ENCODE results near the gene SNX25.
"Not testable (repeated sequence)": the region's sequence is repeated elsewhere in the genome, so short reads cannot be mapped to it uniquely, and the experiment has no call there.

SNX25 gene

DNA sequence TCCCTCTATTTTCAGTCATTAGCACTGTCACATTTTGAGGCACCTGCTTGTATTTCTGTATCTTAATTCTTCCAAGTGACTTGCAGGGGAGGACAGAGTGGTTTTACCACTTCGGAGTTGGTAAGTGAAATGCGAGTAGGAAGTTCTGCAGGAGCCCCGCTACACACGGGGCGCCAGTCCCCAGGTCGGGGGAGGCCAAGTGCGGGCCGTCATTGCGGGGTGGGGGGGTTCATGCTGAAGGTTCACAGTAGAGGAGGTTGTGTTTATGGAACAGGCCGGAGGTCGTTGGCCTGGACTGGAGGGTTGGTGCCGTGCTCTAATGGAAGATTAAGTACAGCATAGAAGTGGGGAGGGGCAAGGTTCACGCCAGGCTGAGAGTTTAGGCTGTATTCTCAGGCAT lies 142.3 kb downstream of the SNX25 start:
- DNase-seq = no peak

DNA sequence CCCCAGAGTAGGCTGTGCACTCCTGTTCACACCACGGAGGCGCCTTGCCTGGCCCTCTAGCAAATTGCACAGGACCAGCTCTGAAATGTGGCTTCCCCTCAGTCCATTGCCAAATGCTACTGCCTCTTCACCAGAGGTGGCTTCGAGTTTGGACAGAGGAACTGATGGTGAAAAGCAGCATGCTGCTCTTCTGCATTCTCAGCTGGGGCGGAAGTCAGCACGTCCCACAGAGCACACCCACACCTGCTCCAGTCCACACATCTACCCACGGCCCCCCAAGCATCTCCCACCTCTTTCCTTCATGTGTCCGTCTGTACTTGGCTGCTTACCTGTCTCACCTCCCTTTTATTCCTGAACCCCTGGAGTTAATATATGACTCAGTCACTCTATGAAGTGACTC lies 142.8 kb downstream of the SNX25 start:
- no peak for DNase-seq

DNA sequence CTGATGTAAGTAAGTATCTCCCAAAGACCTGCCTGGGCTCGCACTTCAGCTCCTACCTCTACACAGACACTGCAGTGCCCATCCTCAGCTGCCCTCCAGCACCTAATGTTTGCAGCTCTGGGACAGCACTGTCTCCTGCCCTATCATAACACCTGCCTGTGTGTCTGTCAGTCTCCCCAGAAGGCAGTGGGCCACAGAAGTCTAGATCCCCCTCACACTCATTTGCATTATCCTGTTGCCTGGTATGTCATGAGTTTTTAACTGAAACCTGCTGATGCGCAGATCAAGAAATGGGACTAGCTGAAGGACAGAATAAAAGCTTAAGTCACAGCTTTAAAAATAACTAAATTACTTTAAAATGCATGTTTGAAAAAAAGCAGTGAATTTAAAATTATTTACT lies 143.3 kb downstream of the SNX25 start:
- DNase-seq = no peak

DNA sequence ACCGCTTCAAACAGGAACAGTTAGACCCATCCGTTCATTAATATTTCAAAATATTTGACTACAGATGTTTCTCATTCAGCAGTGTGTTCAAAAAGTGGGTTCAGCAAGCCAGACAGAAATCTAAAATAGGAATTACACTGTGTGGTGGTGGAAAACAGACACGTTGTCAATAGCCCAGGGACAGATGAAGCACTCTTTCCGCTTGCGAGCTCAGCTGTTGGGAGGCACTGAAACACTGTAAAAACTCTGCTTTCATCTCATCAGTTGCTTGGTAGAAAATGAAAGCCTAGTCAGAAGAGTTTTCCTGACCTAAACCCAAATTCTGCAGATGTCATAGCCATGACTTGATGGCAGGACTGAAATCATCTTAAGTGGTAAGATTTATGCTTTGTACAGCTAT lies 147.8 kb downstream of the SNX25 start:
- DNase-seq = no peak

DNA sequence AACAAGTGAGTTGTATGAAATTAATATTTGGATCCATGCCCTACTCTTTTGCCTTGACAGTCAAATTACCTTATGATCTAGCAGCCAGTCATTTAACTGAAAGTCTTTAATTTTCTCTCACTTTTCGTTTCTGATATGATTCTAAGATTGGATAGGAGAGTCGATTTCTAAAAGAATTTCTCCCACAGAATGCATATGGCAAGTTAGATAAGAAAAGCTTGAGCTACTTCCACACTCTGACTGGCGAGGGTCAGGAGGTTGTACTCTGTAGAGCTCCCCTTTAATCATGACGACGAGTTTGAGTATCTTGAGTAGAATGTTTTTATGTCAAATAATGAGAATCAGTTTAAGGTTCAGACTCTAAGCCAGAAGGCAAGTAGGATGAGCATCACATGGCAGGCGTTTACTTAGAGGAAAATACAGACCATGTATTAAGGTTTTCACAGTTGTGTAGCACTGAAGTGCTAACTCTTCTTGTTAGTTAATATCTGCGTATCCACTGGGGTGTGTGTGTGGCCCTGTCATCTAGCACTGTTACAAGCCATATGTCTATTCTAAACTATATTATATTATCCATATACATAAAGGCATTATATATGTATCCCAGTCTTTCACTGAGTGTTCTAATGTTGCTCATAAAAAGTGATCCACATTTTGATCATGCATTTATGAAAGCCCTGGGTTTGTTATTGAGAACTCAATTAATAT lies 148.5 kb downstream of the SNX25 start:
- DNase-seq = no peak

DNA sequence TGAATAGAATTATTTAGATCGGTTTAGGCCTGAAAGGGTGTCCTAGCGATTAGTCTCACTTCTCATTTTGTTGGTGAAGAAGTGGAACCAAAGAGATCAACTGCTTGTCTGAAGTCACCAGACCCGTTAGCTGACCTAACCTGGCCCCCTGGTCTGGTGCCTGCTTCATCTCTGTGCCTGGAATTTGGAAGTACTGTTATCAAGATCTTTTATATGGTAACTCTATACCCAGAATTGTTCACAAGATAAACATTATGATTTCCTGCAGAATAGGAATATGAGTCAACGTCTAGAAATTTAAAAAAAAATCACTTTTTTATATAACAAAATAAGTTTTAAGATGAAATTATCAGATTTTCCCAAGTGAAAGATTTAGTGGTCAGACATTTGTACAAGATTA lies 149.1 kb downstream of the SNX25 start:
- DNase-seq = no peak

DNA sequence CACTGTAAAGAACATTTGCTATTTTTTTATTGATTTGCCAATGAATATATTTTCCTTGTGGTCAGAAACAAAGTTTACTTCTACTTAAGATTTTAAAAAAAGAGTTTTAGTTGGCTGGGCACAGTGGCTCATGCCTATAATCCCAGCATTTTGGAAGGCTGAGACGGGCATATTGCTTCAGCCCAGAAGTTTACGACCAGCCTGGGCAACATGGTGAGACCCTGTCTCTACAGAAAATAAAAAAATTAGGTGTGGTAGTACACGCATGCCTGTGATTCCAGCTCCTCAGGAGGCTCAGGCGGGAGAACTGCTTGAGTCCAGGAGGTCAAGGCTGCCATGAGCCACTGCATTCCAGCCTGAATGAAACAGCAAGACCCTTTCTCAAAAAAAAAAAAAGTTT lies 149.6 kb downstream of the SNX25 start:
- no peak for DNase-seq

DNA sequence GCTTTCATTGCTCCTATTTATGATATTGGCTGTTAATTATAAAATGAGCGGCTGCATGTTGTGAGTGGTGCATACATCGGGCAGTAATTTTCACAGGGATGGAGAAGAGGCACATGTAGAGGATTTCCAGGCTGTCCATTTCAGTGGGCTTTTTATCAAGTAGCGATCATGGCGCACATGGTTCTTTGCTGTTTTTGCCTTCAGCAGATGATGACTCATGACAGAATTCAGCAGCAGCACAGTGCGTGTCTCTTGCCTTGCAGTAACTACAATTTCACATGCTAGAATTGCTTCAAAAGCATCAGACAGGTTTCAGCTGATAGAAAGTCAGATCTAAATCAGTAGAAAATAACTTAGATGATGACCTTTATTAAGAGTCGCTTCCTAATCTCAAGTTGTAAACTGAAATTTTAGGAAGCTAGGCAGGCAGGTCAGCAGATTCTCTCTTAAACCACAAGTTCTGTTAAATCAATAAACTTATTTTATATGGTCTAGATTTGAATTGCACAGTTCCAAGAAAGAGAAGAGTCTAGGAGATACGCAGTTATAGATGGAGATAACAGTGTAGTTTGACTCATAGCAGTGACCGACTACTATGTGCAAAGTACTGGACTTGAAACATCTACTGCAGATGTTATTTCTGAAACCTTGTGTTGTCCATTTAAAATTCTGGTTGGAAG lies 150.5 kb downstream of the SNX25 start:
- no peak for DNase-seq

DNA sequence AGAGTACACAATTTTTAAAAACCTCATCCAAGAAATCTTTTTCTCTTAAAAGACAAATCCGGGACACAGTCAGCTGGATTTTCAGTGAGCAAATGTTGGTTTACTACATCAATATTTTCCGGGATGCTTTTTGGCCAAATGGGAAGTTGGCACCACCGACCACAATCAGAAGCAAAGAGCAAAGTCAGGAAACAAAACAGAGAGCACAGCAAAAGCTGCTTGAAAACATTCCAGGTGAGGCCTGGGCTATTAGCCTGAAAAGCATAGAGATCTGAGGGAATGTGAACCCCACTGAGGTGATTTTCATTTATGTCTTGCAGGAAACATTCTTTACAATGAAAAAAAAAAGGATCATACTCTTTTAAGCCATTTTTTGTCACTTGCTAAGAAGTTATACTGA lies 152.5 kb downstream of the SNX25 start:
- no peak for DNase-seq

DNA sequence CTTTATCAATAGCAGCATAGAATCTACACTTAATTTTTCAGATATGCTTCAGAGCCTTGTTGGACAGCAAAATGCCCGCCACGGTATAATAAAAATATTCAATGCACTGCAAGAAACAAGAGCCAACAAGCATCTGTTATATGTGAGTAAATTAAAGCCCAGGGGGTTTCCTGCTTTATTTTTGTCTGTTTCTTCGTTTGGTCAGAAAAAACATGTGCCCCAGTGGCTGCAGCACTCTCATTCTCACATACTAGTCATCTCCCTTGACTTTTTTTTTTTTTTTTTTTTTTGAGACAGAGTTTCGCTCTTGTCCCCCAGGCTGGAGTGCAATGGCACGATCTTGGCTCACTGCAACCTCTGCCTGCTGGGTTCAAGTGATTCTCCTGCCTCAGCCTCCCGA lies 153.2 kb downstream of the SNX25 start:
- not testable (repeated sequence) for DNase-seq

DNA sequence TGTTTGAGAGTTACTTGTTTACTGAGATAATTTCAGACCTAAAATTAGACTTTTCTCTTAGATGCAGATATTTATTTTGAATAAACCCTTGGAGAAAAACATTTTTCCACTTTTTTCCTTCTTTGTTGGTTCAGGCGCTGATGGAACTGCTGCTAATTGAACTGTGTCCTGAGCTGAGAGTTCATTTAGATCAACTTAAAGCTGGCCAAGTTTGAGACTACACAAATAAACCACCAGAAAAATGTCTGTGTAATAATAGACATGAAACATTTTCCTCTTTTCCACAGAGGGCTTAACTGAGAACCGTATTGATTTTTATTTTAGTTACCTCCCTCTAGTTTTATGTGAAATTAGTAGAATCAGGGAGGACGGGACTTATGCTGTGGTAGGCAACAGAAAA lies 153.9 kb downstream of the SNX25 start:
- DNase-seq = no peak

DNA sequence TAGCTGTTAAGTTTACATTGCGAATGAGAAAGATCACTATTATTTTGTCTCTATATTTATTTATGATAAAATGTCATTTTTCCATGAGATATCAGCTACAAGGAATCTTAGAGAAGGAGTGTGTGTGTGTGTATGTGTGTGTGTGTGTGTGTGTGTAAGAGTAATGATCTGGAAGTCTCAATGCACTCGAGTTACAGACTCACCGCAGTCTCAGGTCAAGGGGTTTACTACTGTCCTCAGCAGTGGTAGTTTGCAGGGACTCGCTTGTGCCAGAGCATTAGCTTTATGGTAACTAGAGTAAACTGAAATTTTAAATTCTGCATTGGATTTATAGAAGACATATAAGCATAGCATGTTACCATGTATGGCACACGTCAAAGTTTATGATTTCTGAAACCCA lies 155.5 kb downstream of the SNX25 start:
- DNase-seq = no peak

DNA sequence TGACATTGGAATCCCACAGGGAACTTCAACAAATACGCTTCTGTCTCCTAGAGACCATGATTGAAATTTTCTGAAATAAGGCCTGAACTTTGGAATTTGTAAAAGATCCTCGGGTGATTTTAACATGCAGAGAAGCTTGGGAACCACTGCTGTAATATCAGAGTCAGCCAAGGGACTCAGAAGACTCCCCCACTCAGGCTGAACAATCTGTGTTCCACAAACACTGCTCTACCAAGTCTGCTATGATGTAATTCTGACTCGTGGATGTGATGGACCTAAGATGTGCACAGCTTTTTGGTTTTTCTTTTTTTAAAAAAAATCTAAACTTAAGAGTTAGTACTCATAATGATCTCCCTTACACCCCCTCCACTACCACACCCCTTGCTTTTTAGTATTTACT lies 160.3 kb downstream of the SNX25 start:
- no peak for DNase-seq

DNA sequence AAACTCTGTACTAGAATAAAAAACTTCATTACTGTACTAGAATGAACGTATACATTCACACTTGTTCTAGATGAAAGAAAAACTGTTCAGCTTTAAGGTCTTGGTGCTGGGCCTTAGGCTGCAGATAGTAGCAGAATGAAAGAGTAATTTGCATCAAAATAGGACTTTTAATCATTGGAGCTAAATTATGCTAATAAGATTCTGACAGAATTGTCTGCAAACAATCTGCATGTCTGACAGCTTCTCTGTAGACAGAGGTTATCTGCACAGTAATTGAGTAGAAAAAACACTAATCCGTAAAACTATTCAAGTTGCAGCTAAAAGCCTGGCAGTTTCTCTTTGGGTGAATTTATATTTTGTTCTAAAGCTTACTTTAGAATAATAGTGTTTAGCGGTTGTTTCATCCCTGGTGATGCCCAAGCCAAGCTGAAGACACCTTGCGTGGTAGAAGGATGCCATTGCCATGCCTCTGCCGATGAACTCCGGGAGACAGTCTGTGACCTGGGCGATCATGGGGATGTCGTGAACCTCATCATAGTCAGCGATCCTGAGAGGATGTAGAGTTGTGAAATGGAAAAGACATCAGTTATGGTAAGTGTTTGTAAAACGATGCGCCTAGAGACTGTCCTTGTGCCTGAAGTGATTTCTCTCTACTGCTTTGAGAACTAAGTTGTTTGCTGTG lies 161.0 kb downstream of the SNX25 start:
- DNase-seq = no peak

DNA sequence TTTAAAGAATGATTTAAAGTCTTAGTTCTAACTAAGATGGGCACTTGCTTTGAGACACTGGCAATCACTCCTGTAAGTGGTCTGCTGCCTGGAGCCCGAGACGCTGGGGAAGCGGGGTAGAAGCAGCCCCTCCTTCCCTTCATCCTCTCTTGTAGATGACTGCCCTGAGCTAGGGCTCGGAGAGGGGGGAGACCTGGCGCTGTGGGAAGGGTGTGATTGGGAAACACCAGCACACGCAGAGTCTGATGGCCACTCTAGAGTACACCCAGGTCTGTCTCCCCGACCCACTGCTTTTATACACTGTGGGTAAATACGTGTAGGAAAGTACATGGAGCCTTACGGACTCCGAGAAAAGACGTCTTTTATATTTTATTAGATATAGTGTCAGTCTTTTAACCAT lies 162.3 kb downstream of the SNX25 start:
- DNase-seq = no peak

DNA sequence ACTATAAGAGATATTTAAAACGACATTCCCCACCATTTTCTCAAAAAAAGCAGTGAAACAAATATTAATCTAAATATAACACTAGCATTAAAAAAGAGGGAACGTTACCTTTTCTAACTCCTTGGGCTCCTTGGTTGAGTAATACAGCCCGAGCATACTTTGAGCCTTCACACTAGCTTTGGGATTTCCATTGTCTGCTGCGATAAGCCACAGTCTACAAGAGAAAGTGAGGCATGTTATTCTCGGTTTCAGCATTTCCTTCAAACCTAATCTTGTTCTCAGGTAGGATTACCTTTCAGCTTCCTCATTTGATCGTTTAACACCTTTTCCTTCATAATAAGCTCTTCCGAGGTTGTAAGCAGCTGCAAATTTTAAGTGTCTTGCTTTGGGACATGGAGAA lies 164.6 kb downstream of the SNX25 start:
- no peak for DNase-seq

DNA sequence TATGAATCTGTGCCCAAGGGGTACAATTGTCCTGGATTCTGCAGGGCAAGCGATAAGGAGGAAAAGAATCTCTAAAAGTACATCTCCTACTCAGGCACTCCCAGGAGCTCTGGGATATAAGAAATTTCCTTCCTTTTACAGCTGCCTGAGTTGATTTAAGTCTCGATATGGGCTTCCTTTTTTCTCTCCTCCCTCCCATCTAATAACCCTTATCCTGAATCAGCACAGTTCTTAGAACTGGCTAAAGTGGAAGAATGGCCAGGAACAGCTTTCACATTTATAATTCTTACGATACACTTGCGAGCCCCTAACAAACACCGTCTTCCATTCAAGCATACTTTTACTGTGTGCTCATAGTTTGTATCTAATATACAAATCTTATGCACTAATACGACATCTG lies 165.2 kb downstream of the SNX25 start:
- no peak for DNase-seq

DNA sequence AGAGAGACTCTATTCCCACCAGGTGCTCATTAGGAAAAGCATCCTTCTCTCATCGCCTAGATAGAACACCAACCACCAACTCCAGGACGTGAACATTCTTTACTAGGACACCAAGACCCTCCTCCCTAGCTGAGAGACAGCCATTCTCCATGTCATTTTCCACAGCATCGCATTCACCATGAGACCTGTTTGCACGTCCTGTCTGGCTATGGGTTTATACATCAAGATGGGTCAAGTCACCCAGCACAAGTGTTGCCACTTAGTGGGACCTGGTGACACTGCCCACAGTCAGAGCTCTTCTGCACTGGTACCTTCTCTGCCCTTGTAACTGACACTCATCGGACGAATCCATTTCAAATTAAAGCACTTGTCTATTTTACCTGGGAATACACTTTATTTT lies 168.9 kb downstream of the SNX25 start:
- no peak for DNase-seq

DNA sequence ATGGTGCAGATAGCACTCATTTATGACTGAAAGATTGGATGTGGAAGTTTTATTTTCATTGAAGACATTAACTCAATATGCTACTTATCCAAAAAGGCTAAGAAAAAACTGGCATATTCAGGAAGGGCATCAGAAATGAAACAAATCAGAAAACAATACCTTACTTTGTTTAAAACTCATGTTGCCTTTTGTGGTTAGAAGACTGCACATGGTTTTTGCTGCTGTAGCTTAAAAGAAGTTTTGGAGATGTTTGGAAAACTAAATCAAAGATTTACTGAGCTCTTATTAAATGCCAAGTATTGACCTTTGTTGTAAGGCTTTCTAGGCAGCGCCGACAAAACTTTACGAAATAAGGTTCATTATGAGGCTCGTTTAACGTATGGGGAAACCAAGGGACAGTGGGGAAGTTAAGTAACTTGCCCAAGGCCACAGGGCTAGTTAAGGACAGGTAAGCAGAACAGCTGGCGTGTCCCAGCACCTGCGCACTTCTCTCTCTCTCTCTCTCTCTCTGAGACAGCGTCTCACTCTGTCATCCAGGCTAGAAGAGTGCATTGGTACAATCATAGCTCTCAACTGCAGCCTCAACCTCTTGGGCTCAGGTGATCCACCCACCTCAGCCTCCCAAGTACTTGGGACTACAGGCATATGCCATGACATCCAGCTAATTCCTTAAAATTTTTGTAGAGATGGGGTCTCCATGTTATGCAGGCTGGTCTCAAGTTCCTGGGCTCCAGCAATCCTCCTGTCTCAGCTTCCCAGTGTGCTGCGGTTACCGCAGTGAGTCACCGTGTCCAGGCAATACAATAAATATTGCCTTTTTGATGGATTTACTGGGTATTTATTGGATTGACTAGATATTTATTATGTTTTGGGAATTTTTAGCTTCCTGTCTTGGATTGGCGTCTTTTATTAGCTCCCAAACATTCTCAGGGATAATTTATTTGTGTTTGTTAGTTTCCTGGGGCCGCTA lies 170.2 kb downstream of the SNX25 start:
- no peak for DNase-seq

DNA sequence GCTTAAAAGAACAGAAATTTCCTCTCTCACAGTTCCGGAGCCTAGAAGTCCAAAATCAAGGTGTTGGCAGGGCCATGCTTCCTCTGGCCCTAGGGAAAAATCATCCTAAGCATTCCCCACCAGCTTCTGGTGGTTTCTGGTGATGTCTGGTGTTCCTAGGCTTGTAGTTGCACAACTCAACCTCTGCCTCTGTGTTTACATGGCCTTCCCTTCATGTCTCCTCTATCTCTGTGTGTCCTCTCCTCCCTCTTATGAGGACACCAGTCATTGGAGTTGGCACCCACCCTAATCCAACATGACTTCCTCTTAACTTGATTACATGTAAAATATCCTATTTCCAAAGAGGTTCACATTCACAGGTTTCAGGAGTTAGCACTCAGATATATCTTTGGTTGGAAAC lies 170.9 kb downstream of the SNX25 start:
- no peak for DNase-seq

DNA sequence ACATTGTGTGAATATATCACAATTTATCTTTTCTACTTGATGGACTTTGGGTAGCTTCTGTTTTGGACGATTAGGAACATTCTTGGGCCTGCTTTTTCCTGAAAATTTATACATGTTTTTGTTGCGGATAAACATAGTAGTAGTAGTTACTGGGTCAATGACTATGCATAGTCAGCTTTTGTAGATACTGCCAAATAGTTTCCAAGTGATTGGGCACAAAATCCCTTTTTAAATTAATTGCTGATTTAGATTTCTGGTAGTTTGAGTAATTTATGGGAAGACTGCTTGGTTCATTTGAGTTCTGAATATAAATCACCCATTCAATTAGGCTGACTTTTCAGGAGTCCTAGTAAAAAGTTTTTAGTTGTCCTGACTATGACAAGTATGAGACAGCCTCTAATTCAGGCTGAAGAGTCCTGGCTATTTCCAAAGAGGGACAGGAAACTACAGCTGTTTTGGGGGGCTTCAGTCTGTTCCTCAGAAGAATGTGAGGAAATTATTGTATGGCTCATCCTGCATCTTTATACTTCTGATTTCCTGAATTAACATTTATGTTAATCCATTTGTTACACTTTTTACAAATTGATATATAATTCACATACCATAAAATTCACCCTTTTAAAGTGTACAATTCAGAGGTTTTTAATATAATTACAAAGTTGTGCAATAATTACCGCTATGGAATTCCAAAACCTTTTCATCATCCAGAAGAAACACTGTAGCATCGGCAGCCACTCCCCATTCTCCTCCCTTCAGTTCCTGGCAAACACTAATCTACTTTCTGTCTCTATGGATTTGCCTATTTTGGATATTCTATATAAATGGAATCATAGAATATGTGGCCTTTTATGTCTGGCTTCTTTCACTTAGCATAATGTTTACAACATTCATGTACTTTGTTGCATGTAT lies 172.1 kb downstream of the SNX25 start:
- no peak for DNase-seq

DNA sequence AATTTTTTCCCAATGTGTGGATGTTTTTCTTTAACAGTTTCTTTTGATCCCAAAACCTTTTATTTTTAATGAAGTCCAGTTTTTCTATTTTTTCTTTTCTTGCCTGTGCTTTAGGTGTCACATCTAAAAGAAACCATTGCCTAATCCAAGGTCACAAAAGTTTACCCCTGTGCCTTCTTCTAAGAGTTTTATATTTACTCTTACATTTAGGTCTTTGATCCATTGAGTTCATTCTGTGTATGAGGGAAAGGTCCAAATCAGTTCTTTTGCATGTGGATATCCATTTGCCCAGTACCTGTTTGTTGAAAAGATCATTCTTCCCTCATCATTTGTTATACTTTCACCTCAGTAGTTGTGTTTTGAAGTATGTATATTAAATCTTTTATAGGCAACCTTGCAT lies 173.4 kb downstream of the SNX25 start:
- DNase-seq = no peak
